HG03139 (cell line): ENCODE measurements around the gene EIF4G3.
"Not testable (repeated sequence)": the region's sequence is repeated elsewhere in the genome, so short reads cannot be mapped to it uniquely, and the experiment has no call there.

Source experiments
- ATAC-seq: cut with Tn5 transposase; IDR thresholded peaks from one replicate; pipeline ENCODE4 v1.9.1; 2021; ENCODE audit not compliant: unreplicated experiment

Gene EIF4G3

GRCh38 chr1:21106709-21107108, 70.0 kb downstream of the EIF4G3 start:
- ATAC-seq = no peak

GRCh38 chr1:21106238-21106637, 70.5 kb downstream of the EIF4G3 start:
- no peak for ATAC-seq

GRCh38 chr1:21105807-21106206, 70.9 kb downstream of the EIF4G3 start:
- ATAC-seq = no peak

- ATAC-seq = no peak
Observed at GRCh38 chr1:21104683-21105082, 72.0 kb downstream of the EIF4G3 start.

GRCh38 chr1:21100481-21100921, 76.2 kb downstream of the EIF4G3 start:
- ATAC-seq = no peak

GRCh38 chr1:21099869-21100131, 76.9 kb downstream of the EIF4G3 start:
- ATAC-seq = no peak

GRCh38 chr1:21099034-21099868, 77.4 kb downstream of the EIF4G3 start:
- no peak for ATAC-seq

GRCh38 chr1:21098186-21098915, 78.3 kb downstream of the EIF4G3 start:
- no peak for ATAC-seq

GRCh38 chr1:21097729-21098128, 79.0 kb downstream of the EIF4G3 start:
- no peak for ATAC-seq

GRCh38 chr1:21095976-21096375, 80.7 kb downstream of the EIF4G3 start:
- ATAC-seq = no peak

GRCh38 chr1:21094282-21094681, 82.4 kb downstream of the EIF4G3 start:
- ATAC-seq = not testable (repeated sequence)

GRCh38 chr1:21093271-21093958, 83.3 kb downstream of the EIF4G3 start:
- not testable (repeated sequence) for ATAC-seq

GRCh38 chr1:21092545-21092944, 84.2 kb downstream of the EIF4G3 start:
- ATAC-seq = not testable (repeated sequence)

GRCh38 chr1:21091053-21091690, 85.5 kb downstream of the EIF4G3 start:
- not testable (repeated sequence) for ATAC-seq

GRCh38 chr1:21090463-21090862, 86.2 kb downstream of the EIF4G3 start:
- no peak for ATAC-seq

GRCh38 chr1:21089731-21090130, 87.0 kb downstream of the EIF4G3 start:
- ATAC-seq = no peak

- ATAC-seq = no peak
Observed at GRCh38 chr1:21089299-21089698, 87.4 kb downstream of the EIF4G3 start.

GRCh38 chr1:21084111-21084810, 92.4 kb downstream of the EIF4G3 start:
- ATAC-seq = no peak

- ATAC-seq = no peak
Observed at GRCh38 chr1:21082073-21082472, 94.6 kb downstream of the EIF4G3 start.

GRCh38 chr1:21077085-21077484, 99.6 kb downstream of the EIF4G3 start:
- no peak for ATAC-seq

GRCh38 chr1:21072721-21073120, 104.0 kb downstream of the EIF4G3 start:
- no peak for ATAC-seq
